NT2/D1 (cell line): ENCODE results near the gene ST6GALNAC6.

Source experiments
- SUZ12 ChIP-seq: IDR thresholded peaks from 2 replicates; pipeline ENCODE4 v1.6.1; 2011; ENCODE audit not compliant: insufficient read length, insufficient read depth; ENCODE audit errors: extremely low read depth
- YY1 ChIP-seq: IDR thresholded peaks from 2 replicates; pipeline ENCODE4 v1.6.1; 2011; ENCODE audit not compliant: insufficient read length, insufficient read depth

DNA sequence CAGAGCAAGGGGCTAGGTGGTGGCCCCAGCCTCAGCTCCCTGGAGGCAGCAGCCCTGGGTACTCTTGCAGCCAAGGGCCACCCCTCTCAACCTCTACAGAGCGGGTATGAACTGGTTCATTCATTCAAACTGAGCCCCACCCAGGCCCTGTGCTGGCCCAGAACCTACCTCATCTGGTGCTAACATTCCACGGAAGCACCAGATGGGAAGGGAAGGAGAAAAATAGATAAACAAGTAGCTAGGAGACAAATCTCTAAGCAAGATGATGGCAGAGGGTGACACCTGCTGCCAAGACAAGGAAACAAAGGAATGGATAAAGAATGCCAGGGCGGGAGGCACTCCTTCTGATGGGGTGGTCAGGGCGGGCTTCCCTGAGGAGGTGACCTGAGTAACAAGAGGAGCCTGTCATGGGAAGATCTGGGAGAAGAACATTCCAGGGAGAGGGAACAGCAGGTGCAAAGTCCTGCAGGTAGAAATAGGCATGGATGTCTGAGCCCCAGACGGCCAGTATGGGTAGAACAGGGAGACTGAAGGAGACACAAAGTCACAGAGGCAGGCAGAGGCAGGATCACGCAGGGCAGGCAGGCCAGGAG is 11.3 kb upstream of the ST6GALNAC6 start:
- TF ChIP-seq YY1 (no peak), SUZ12 (no peak)
